Adrenal gland (tissue), 5 donors: ENCODE measurements around the gene DGCR8.

ENCODE experiments used
- CTCF ChIP-seq, 6 experiments: fragments of 450-650 bp in 4 of 6; fragments of 200-600 bp in 2 of 6; sonication (generic) in 1 of 6; IDR thresholded peaks; 1 replicate in 5 of 6; 2 replicates in 1 of 6; pipeline versions ENCODE4 v1.5.1 to v1.8.0; 2016 to 2021; ENCODE audit warnings: antibody characterized with exemption in 6 of 6, mild to moderate bottlenecking in 2 of 6, moderate library complexity in 1 of 6
- POLR2A ChIP-seq, 2 donors: fragments of 450-650 bp; IDR thresholded peaks; one replicate each; pipeline ENCODE4 v1.6.1; 2017; ENCODE audit warnings: antibody characterized with exemption in 2 of 2, mild to moderate bottlenecking in 2 of 2, moderate library complexity in 1 of 2
- donor health status: DM: no; HTN: no; CAD: no.

GRCh38 chr22:20138868-20139267 lies 58.8 kb downstream of the DGCR8 start:
- TF ChIP-seq CTCF (IDR thresholded peaks at IDR 0.05), result no peak
- no peak for TF ChIP-seq POLR2A (IDR thresholded peaks at IDR 0.05)
